DND-41 (cell line): ENCODE measurements around the gene GRB7.

Source experiments
- CTCF ChIP-seq: IDR thresholded peaks from 2 replicates; pipeline ENCODE4 v1.5.1; 2012; ENCODE audit warnings: borderline replicate concordance, low read length, moderate library complexity, mild to moderate bottlenecking; ENCODE audit not compliant: poor library complexity, severe bottlenecking; ENCODE audit errors: extremely low read depth
- EZH2 ChIP-seq: IDR thresholded peaks from 3 replicates; pipeline ENCODE4 v1.6.1; 2012; ENCODE audit warnings: borderline replicate concordance, low read depth, mild to moderate bottlenecking, moderate library complexity, low read length, inconsistent platforms; ENCODE audit not compliant: severe bottlenecking

- no peak for TF ChIP-seq CTCF
- no peak for TF ChIP-seq EZH2
These were observed 20.5 kb downstream of the GRB7 start for GRCh38 chr17:39757931-39758873.
